Neural progenitor cell (in vitro differentiated cells): Measurements from ENCODE around the gene SEBOX.

Experiments used
- CTCF ChIP-seq: fragments of 200-600 bp; sonication (generic); IDR thresholded peaks from 2 replicates; pipeline ENCODE4 v1.5.1; 2017; ENCODE audit warnings: antibody characterized with exemption, mild to moderate bottlenecking
- EZH2phosphoT487 ChIP-seq: fragments of 200-600 bp; sonication (generic); IDR thresholded peaks from 2 replicates; pipeline ENCODE4 v1.6.1; 2017; ENCODE audit warnings: antibody characterized with exemption

- no peak for TF ChIP-seq CTCF
- TF ChIP-seq EZH2phosphoT487: no peak
Observed at GRCh38 chr17:28318759-28319597, 46.0 kb downstream of the SEBOX start, which contains the start of gene TMEM97.
